ENCODE results near the gene ZNF277. TPM values are rescaled to one million over a fixed set of nuclear protein-coding genes. Genes with fewer than 3 reads are reported as not detected.

The ZNF277 gene
- total RNA-seq, 1 donor from 2014 or later: 25.9 TPM

- no peak for DNase-seq (ENCODE audit: low spot score, unreplicated experiment)
- no peaks in the 10 kb centered on the region for H3K27me3 Mint-ChIP-seq
Observed at GRCh38 chr7:112204499-112205342, 1.8 kb upstream of the ZNF277 start.

DNA sequence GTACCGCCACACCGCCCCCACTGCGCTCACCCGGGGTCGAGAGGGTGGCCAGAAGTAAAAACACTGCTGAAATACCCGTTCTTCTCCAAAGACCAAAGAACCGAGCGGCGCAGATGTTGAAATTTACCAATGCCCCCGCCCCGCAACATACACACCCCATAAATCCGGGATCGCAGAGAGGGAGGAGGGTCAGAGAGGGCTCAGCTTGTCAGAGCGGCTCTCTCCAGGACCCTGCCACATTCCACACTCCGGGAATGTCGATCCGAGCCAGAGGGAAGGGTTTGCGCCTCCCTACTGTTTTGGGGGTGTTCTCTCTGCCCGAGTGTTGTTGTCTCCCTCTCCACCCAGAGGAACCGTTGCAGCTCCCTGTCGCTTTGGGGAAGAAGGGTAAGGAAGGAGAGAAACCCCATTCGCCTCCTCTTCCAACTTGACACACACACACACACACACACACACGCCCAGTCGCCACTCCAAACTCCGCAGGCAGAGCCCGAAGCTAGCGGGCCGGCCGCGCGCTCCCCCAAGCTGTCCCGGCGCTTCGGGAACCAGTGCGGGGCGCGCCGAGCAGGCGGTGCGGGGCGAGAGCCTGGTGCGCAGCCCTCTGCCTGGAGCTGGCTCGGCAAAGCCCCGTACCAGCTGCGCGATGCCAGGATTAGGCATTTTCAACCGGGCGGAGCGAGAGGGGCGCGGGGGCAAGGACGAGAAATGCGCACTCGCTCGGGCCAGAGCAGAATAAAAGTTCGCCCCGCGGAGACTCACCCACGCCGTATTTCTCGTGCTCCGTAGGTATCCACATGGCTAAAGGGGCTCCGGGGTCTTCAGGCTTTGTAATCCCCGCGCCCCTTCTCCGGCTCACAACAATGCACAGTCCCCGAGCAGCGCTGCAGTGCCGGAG lies 905 bp upstream of the ZNF277 start:
- peak overlapping the region; percentile 99 for H3K4me3 Mint-ChIP-seq (ENCODE audit: low read depth)
- DNase-seq (ENCODE audit: low spot score, unreplicated experiment): peak; percentile 46
- peaks cover 25% of the 10 kb centered on the region for H3K4me1 Mint-ChIP-seq (ENCODE audit: low read depth)
- no peaks in the 10 kb centered on the region for H3K27me3 Mint-ChIP-seq
- peak overlapping the region; percentile 98 for H3K27ac Mint-ChIP-seq
- H3K9me3 Mint-ChIP-seq (ENCODE audit: low read depth): no peaks in the 10 kb centered on the region
- TF ChIP-seq CTCF (IDR thresholded peaks at IDR 0.05; ENCODE audit: unreplicated experiment): no peak
- no peaks in the 10 kb centered on the region for H3K36me3 Mint-ChIP-seq (ENCODE audit: insufficient read depth)

More at GRCh38 chr7:112204499-112205342, 1.8 kb upstream of the ZNF277 start:
- peaks cover 25% of the 10 kb centered on the region for H3K4me1 Mint-ChIP-seq (ENCODE audit: low read depth)
- H3K27ac Mint-ChIP-seq: peak overlapping the region; percentile 98
- peak overlapping the region; percentile 99 for H3K4me3 Mint-ChIP-seq (ENCODE audit: low read depth)
- TF ChIP-seq CTCF (IDR thresholded peaks at IDR 0.05; ENCODE audit: unreplicated experiment): no peak
- H3K36me3 Mint-ChIP-seq (ENCODE audit: insufficient read depth): no peaks in the 10 kb centered on the region
- H3K9me3 Mint-ChIP-seq (ENCODE audit: low read depth): no peaks in the 10 kb centered on the region

GRCh38 chr7:112206991-112207592 lies 597 bp downstream of the ZNF277 start:
- TF ChIP-seq CTCF (IDR thresholded peaks at IDR 0.05; ENCODE audit: unreplicated experiment): no peak
- H3K27ac Mint-ChIP-seq: peak overlapping the region; percentile 96
- H3K4me1 Mint-ChIP-seq (ENCODE audit: low read depth): peaks cover 33% of the 10 kb centered on the region
- no peaks in the 10 kb centered on the region for H3K36me3 Mint-ChIP-seq (ENCODE audit: insufficient read depth)
- H3K27me3 Mint-ChIP-seq: no peaks in the 10 kb centered on the region
- no peak for DNase-seq (ENCODE audit: low spot score, unreplicated experiment)
- H3K9me3 Mint-ChIP-seq (ENCODE audit: low read depth): no peaks in the 10 kb centered on the region
- H3K4me3 Mint-ChIP-seq (ENCODE audit: low read depth): peak overlapping the region; percentile 99

- Mint-ChIP-seq H3K9me3 (ENCODE audit: low read depth) (no peaks in the 10 kb centered on the region), H3K27ac (peak overlapping the region; percentile 96), H3K4me3 (ENCODE audit: low read depth) (peak overlapping the region; percentile 99), H3K36me3 (ENCODE audit: insufficient read depth) (no peaks in the 10 kb centered on the region), H3K4me1 (ENCODE audit: low read depth) (peaks cover 32% of the 10 kb centered on the region), H3K27me3 (no peaks in the 10 kb centered on the region)
- no peak for DNase-seq (ENCODE audit: low spot score, unreplicated experiment)
- no peak for TF ChIP-seq CTCF (IDR thresholded peaks at IDR 0.05; ENCODE audit: unreplicated experiment)
Observed at GRCh38 chr7:112207765-112208164, 1.3 kb downstream of the ZNF277 start.

Measured in progenitor cell of endocrine pancreas (in vitro differentiated cells).